ENCODE measurements around the gene CYFIP2. TPM values are rescaled to one million over a fixed set of nuclear protein-coding genes. Genes with fewer than 3 reads are reported as not detected.

CYFIP2 gene
- total RNA-seq, 1 experiment from 2014 or later: 74.7 TPM

DNA sequence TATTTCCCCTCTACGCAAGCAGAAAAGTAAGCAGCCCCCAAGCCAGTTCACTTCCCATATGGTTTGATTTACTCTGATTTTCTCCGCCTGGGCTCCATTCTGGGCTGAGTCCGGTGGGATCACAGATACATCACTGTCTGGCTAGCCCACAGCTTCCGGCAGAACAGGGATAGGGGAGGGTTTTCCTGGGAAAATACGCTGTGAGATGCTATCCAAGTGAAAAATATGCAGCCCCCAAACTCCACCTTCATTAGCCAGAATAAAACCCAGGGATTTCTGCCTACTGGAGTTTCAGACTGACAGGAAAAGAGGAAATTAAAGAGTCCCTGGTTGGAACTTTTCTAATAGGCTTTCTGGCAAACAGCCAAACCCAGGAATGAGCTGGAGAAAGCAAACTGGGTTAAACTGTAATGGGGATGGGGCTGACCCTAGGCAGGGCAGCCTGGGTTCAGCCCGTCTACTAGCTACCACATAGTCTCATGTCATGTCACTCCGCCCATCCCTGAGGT, 177.2 kb downstream of the CYFIP2 start:
- Histone ChIP-seq H2BK5ac (ENCODE audit: insufficient read length, low read length) (no peak overlapping the region), H4K8ac (replicated peaks; ENCODE audit: insufficient read length, low read depth, low read length) (no peak overlapping the region), H3T11ph (ENCODE audit: low read length) (no peak overlapping the region), H3K79me1 (ENCODE audit: insufficient read depth, low read depth, low read length, poor library complexity, severe bottlenecking) (no peaks in the 10 kb centered on the region), H3K23me2 (ENCODE audit: insufficient read length, low read depth, low read length, poor library complexity, severe bottlenecking) (no peaks in the 10 kb centered on the region), H2BK12ac (ENCODE audit: insufficient read length, low read depth, low read length) (no peak overlapping the region), H4K91ac (ENCODE audit: insufficient read length, low read depth, low read length) (no peak overlapping the region), H2BK20ac (ENCODE audit: low read depth, low read length, poor library complexity, severe bottlenecking) (no peak overlapping the region), H3K4ac (ENCODE audit: low read depth, low read length) (no peak overlapping the region), H2AK5ac (ENCODE audit: insufficient read length, low read length) (no peak overlapping the region), H2BK120ac (ENCODE audit: low read depth, low read length, poor library complexity, severe bottlenecking) (no peak overlapping the region), H3K9me3 (ENCODE audit: control insufficient read depth, low read depth, low read length) (no peaks in the 10 kb centered on the region), H3K27me3 (ENCODE audit: insufficient read depth, low read length) (no peaks in the 10 kb centered on the region), H3K4me2 (ENCODE audit: insufficient read depth, insufficient read length, low read length) (no peak overlapping the region), H3K56ac (ENCODE audit: insufficient read length, low read depth, low read length) (no peak overlapping the region), H3K23ac (ENCODE audit: insufficient read length, low read depth, low read length) (no peak overlapping the region), H3K18ac (ENCODE audit: insufficient read length, low read depth, low read length) (no peak overlapping the region), H3K9ac (ENCODE audit: extremely low read depth, insufficient read length, low read length) (no peak overlapping the region), H3K14ac (ENCODE audit: insufficient read depth, low read length) (no peak overlapping the region), H3K27ac (ENCODE audit: insufficient read length, low read depth, low read length) (no peak overlapping the region), H3K4me1 (ENCODE audit: insufficient read depth, low read length) (no peaks in the 10 kb centered on the region), H3K79me2 (ENCODE audit: insufficient read depth, low read length) (no peaks in the 10 kb centered on the region), H4K5ac (ENCODE audit: insufficient read length, low read depth, low read length) (no peak overlapping the region), H4K20me1 (ENCODE audit: control insufficient read depth, insufficient read depth, insufficient read length) (no peaks in the 10 kb centered on the region), H2AFZ (ENCODE audit: low read length) (no peak overlapping the region), H2BK15ac (ENCODE audit: low read depth, low read length) (no peak overlapping the region)
- no peak for DNase-seq
- TF ChIP-seq, protein P1, sequence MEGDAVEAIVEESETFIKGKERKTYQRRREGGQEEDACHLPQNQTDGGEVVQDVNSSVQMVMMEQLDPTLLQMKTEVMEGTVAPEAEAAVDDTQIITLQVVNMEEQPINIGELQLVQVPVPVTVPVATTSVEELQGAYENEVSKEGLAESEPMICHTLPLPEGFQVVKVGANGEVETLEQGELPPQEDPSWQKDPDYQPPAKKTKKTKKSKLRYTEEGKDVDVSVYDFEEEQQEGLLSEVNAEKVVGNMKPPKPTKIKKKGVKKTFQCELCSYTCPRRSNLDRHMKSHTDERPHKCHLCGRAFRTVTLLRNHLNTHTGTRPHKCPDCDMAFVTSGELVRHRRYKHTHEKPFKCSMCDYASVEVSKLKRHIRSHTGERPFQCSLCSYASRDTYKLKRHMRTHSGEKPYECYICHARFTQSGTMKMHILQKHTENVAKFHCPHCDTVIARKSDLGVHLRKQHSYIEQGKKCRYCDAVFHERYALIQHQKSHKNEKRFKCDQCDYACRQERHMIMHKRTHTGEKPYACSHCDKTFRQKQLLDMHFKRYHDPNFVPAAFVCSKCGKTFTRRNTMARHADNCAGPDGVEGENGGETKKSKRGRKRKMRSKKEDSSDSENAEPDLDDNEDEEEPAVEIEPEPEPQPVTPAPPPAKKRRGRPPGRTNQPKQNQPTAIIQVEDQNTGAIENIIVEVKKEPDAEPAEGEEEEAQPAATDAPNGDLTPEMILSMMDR (conservative IDR thresholded peaks at IDR 0.05): no peak
- H3K27me3 Mint-ChIP-seq (ENCODE audit: low read depth): peaks cover 5% of the 10 kb centered on the region; the same call in 1 of the 2 replicates
- H3K4me3 Mint-ChIP-seq: no peak overlapping the region
- H3K9me3 Mint-ChIP-seq: no peaks in the 10 kb centered on the region
- peaks cover 3 to 8% of the 10 kb centered on the region in 2 experiments; a peak in 3 of 4 replicates for H3K4me1 Mint-ChIP-seq
- H3K27ac Mint-ChIP-seq: no peak overlapping the region
- H3K36me3 Mint-ChIP-seq (ENCODE audit: insufficient read depth in 1 of 3, low read depth in 3 of 3): no peaks in the 10 kb centered on the region
- WGBS (ENCODE audit: extremely low coverage, insufficient read length, low lambda C conversion rate): no CpG with 5 or more reads among the region's 7 CpGs
